Endothelial cell of umbilical vein (primary cell): ENCODE results near the gene SAMD14.

Experiments used
- CTCF ChIP-seq, 2 donors: IDR thresholded peaks; 1 replicate in 1 of 2; 2 replicates in 1 of 2; pipeline ENCODE4 v1.5.1; 2011; ENCODE audit warnings: low read length in 2 of 2, mild to moderate bottlenecking in 2 of 2, moderate library complexity in 2 of 2, control low read depth in 1 of 2, inconsistent platforms in 1 of 2, low read depth in 1 of 2; ENCODE audit not compliant: insufficient read depth in 1 of 2; ENCODE audit errors: extremely low read depth in 1 of 2
- POLR2A ChIP-seq: IDR thresholded peaks from 2 replicates; pipeline ENCODE4 v1.6.1; 2012; ENCODE audit warnings: low read depth, mild to moderate bottlenecking, control low read depth, low read length
- POLR2AphosphoS5 ChIP-seq: IDR thresholded peaks from 2 replicates; pipeline ENCODE4 v1.6.1; 2012; ENCODE audit warnings: low read depth, mild to moderate bottlenecking, control low read depth, low read length, moderate library complexity; ENCODE audit not compliant: insufficient read depth

- TF ChIP-seq POLR2AphosphoS5 (no peak), POLR2A (no peak), CTCF (IDR thresholded peaks at IDR 0.05; ENCODE audit: extremely low read depth in 1 of 2, insufficient read depth in 1 of 2, low read depth in 1 of 2, low read length in 2 of 2) (no peak)
Measured at GRCh38 chr17:50087912-50088405, 42.0 kb downstream of the SAMD14 start.
